Myocyte (in vitro differentiated cells): ENCODE data around the gene ALPK1. TPM values are rescaled to one million over a fixed set of nuclear protein-coding genes. Genes with fewer than 3 reads are reported as not detected.
"Not testable (repeated sequence)": the region's sequence is repeated elsewhere in the genome, so short reads cannot be mapped to it uniquely, and the experiment has no call there.

Experiments
- DNase-seq: peaks from one replicate; pipeline ENCODE4 v3.0.0-alpha.2; 2012; ENCODE audit warnings: low read depth
- polyA plus RNA-seq: library from polyadenylated mRNA; unstranded; fragments of >200 nt; gene quantifications from one replicate; pipeline ENCODE4 v1.2.1, GENCODE V29; 2012; ENCODE audit warnings: missing spikeins
- total RNA-seq: library from RNA; depleted of rRNA; stranded (reverse); fragments of >200 nt; gene quantifications from 2 replicates; pipeline ENCODE4 v1.2.3, GENCODE V29; 2014

The ALPK1 gene
- 16.6 and 24.1 TPM in 2 replicates for total RNA-seq
- 12.3 TPM for polyA plus RNA-seq

GRCh38 chr4:112296949-112297880, at the start of gene ALPK1:
Gene ALPK1, plus strand, starts transcription at chr4:112297369.
- peak; percentile 81 for DNase-seq

- no peak for DNase-seq
These were observed 46.0 kb upstream of the ALPK1 start for GRCh38 chr4:112251019-112251643.

GRCh38 chr4:112252234-112252633, 44.9 kb upstream of the ALPK1 start:
- DNase-seq = no peak

DNA sequence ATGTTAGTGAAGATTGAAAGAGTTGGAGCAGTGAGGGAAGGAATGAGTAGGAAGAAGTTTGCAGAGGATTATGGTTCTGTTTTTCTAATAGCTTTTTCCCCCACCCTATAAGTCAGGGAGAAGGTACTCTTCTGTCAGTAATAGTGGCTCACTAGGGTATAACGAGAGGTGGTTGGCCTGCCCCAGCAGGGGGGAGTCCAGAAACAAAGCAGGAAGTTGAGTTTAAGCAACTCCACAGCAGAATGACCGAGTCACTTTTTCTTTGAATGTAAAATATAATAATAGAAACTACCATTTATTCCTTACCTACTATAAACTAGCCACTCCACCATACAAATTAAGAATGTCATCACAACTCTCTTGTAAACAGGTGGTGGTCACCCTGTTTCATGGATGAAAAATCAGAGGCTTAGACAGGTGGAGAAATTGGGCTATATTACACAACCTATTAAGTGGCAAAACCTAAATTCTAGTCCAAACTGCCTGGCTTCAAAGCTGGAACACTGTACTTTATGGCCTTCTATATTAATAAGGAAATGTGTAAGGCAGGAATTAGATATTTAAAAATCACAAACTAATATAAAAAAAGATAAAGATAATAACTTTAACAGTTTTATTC, 43.7 kb upstream of the ALPK1 start:
- no peak for DNase-seq

DNA sequence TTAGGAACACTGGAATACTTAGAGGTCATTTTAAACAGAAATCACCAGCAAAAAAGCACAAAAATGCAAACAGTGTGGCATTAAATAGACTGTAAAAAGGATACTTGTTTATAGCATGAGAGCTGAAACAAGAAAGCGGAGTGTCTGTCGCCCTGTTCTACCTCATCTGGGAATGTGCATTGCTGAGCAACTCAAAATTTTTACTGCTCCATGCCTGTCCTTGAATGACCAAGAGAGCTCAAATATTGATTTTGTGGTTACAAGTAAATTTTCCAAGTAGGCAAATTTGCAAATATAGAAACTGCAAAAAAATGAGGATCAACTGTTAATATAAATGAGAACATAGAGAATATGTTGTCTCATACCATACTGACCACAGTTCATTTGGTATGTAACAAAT, 40.1 kb upstream of the ALPK1 start:
- DNase-seq = no peak

- peak; percentile 43 for DNase-seq
These were observed 30.3 kb upstream of the ALPK1 start for GRCh38 chr4:112266823-112267222.

- no peak for DNase-seq
These were observed 27.1 kb upstream of the ALPK1 start for GRCh38 chr4:112270051-112270450.

DNA sequence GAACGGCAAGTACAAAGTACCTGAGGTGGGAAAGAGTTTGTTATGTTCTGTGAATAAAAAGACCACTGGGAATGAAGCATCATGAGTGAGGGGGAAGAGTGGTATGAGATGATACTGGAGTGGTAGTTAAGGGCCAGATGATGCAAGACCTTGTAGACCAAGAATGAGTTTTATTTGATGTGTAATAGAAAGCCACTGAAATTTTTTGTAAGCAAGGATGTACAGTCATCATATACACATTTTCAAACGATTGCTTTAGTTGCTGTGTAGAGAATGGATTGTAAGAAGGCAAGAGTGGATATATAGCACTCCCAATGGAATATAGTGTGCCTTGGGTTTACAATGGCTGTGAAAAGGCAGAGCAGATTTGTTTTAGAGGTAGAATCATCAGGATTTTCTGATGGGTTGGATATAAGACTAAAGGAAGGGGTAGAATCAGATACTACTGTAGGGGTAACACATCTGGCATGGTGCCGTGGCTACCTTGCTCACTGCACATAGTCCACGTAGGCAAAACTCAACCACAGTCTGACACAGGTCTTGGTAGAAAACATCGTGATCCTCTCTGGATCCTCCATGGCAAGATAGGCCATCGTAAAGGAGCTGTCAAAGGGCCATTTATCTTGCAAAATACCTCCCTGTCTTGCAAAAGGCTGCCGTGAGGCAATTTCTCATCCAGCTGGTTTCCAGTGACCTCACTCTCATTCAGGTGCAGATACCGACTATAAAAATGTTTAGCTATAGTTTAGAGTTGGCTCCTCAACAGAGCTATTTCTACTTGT, 26.3 kb upstream of the ALPK1 start:
- no peak for DNase-seq

GRCh38 chr4:112272292-112272691, 24.9 kb upstream of the ALPK1 start:
- no peak for DNase-seq

DNA sequence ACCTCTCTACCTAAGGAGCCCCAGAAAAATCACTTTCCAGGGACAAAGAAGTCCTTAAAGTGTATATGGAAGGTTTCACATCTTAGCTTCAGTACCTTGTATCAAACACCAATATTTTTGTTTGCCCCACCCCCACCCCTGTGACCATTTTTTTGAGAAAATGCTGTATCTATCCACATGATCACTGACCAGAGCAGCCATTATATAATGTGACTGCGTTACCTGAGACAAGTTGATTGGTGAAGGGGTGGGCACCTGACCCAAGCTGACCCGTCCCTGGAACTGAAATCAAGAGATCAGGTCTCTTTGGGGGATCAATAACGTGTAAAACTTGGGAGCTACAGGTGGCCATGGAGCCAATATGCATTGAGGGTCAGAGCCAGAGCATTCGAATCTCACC, 22.2 kb upstream of the ALPK1 start:
- no peak for DNase-seq

DNA sequence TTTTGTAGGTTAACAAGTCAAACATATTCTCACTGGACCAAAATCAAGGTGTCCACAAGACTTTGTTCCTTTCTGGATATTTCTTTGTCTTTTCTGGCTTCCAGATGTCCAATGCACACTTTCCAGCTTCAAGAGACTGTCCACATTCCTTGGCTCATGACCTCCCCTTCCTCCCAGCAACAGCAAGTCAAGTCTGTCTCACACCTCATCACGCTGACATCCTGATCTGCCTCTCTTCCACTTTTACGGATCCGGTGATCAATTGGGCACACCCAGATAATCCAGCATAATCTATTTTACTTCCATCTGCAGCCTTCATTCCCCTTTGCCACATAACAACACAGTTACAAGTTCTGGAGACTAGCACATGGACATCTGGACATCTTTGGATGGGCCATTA, 21.1 kb upstream of the ALPK1 start:
- DNase-seq = no peak

GRCh38 chr4:112277220-112277619, 19.9 kb upstream of the ALPK1 start:
- no peak for DNase-seq

- peak; percentile 50 for DNase-seq
These were observed 19.3 kb upstream of the ALPK1 start for GRCh38 chr4:112277705-112278448.

DNA sequence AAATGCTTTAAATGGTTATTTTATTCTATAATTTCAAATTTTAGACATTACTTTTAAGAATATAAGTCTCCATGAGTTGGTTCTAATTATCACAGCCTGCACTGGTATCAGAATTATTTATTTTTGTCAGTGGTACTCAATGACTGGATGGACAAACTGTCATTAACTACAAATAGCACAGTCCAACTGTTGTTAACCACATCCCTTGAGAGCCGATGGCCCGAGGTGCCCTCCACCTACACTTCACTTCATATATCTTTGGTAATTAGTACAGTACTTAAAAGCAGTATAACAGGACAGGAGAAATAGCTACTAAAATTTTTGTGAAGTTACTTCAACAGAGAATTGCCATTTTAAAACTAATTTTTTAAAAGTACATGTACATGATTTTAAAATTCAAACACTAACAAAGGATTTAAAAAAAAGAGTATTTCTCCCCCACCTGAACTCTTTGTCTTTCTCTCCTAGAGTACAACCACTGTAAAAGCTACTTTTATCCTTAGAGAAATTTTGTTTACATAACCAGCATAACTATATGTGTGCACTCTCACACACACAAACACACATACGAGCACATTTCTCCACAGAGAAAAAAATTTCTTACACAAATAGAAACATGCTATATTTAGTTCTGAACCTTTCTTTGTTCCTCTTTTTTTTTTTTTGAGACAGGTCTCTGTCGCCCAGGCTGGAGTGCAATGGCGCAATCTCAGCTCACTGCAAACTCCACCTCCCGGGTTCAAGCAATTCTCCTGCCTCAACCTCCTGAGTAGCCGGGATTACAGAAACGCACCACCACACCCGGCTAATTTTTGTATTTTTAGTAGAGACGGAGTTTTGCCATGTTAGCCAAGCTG, 17.9 kb upstream of the ALPK1 start:
- DNase-seq = peak; percentile 75

DNA sequence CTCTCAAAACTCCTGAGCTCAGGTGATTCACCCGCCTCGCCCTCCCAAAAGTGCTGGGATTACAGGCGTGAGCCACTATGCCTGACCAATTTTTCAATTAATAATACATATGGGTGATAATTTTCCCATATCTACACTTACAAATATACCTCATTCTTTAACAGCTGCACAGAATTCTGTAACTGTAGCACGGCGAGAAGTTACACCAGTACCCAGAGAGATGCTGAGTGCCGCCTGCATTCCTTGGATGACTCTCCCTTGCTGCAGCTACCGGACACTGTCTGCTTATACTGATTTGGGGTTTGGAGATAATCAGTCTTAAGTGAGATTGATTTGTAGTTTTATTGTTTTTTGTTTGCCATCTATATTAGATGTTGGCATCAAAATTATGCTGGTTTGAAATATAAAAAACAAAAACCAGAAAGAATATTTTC, 17.3 kb upstream of the ALPK1 start:
- peak; percentile 48 for DNase-seq

GRCh38 chr4:112280386-112281056, 16.6 kb upstream of the ALPK1 start:
- no peak for DNase-seq

DNA sequence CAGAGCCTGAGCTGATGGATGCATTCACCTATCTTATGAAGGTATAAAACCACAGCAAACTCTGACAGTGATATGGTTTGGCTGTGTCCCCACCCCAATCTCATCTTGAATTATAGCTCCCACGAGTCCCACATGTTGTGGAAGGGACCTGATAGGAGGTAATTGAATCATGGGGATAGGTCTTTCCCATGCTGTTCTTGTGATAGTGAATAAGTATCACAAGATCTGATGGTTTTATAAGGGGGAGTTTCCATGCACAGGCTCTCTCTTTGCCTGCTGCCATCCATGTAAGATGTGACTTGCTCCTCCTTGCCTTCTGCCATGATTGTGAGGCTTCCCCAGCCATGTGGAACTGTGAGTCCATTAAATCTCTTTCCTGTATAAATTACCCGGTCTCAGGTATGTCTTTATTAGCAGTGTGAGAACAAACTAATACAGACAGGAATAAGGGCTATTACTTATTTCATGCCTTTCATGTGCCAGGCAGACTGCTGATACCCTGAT, 15.2 kb upstream of the ALPK1 start:
- DNase-seq = not testable (repeated sequence)

- DNase-seq = no peak
These were observed 14.1 kb upstream of the ALPK1 start for GRCh38 chr4:112282860-112283667.
